Upper lobe of left lung (tissue), 4 donors: Measurements from ENCODE around the gene SFXN5.

ENCODE experiments used
- CTCF ChIP-seq, 6 experiments: fragments of 450-650 bp in 4 of 6; fragments of 200-600 bp in 2 of 6; sonication (generic) in 2 of 6; IDR thresholded peaks; one replicate each; pipeline ENCODE4 v1.5.1; 2016 to 2019; ENCODE audit warnings: antibody characterized with exemption in 6 of 6
- POLR2A ChIP-seq, 4 donors: fragments of 450-650 bp; IDR thresholded peaks; one replicate each; pipeline ENCODE4 v1.5.1; 2016 to 2017; ENCODE audit warnings: antibody characterized with exemption in 4 of 4, mild to moderate bottlenecking in 2 of 4
- POLR2AphosphoS5 ChIP-seq, 2 donors: sonication (generic); formaldehyde crosslinking; IDR thresholded peaks; one replicate each; pipeline ENCODE4 v1.5.1; 2017; ENCODE audit warnings: antibody characterized with exemption in 2 of 2

DNA sequence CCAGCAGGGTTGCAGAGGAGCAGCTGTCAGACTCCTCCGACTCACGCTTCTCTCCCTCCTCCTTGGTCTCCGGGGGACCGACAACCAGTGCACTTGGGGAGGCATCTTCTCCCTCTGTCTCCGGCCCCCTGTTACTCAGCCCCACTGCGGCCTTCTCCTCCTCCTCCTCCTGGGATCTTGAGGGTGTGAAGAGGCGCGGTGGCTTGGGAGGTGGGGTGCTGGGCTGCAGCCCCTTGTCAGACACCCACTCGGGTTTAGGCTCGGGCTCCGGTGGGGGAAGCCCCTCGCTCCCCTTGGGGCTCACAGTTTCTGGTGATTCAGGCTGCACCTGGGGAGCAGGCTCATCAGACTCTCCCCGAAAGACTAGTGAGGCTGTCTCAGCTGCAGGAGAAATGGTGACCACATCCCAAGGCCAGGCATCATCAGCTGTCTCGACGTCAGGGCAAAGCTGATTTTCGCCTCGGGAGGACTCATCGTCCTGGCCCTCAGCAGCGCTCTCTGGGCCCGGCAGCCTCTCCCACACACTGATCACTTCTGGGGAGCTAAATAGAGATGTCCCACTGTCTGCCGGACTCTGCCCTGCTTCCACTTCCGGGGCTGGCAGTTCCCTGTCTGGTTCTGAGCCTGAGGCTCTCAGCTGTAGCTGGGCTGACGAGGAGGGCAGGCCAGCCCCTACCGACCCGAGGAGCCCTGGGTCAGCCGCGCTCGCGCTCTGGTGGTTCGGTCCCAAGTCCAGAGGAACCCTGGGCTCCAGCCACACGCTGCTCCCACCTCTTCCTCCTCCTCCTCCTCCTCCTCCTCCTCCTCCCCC lies 9.0 kb upstream of the SFXN5 start:
- TF ChIP-seq CTCF (IDR thresholded peaks at IDR 0.05) = no peak
- TF ChIP-seq POLR2A (IDR thresholded peaks at IDR 0.05) = no peak
- TF ChIP-seq POLR2AphosphoS5 (IDR thresholded peaks at IDR 0.05) = no peak
